AML-193 (cell line): ENCODE measurements around the gene MVB12B.
A peak's percentile ranks its signal among the peaks of the same experiment; 100 is the strongest.

Experiments
- DNase-seq, 2 experiments: peaks; one replicate each; lab custom pipeline; 2025; lab: John Stamatoyannopoulos, UW

MVB12B gene

DNA sequence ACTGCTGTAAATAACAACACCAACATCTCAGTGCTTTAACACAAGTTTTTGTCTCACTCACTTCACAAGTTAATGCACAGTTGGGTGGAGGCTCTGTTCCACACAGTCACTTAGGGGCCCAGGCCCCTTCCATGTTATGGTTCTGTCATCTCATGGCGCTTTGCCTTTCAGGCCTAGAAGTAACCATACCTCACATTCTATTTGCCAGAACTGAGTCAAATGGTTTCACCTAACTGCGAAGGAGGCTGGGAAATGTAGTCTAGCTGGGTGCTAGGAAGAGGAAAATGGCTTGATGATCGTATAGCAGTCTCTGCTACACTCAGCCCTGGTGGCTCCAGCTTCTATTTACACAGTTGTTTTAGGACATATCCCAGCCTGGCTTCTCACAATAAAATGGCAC, 23.1 kb upstream of the MVB12B start:
- no peak for DNase-seq

GRCh38 chr9:126304207-126304970, 22.2 kb upstream of the MVB12B start:
- DNase-seq, result no peak

GRCh38 chr9:126304971-126305320, 21.7 kb upstream of the MVB12B start:
- DNase-seq, result no peak

- DNase-seq, result no peak
These were observed 20.5 kb upstream of the MVB12B start for GRCh38 chr9:126306071-126306647.

- DNase-seq, result no peak
These were observed 19.1 kb upstream of the MVB12B start for GRCh38 chr9:126307322-126308061.

DNA sequence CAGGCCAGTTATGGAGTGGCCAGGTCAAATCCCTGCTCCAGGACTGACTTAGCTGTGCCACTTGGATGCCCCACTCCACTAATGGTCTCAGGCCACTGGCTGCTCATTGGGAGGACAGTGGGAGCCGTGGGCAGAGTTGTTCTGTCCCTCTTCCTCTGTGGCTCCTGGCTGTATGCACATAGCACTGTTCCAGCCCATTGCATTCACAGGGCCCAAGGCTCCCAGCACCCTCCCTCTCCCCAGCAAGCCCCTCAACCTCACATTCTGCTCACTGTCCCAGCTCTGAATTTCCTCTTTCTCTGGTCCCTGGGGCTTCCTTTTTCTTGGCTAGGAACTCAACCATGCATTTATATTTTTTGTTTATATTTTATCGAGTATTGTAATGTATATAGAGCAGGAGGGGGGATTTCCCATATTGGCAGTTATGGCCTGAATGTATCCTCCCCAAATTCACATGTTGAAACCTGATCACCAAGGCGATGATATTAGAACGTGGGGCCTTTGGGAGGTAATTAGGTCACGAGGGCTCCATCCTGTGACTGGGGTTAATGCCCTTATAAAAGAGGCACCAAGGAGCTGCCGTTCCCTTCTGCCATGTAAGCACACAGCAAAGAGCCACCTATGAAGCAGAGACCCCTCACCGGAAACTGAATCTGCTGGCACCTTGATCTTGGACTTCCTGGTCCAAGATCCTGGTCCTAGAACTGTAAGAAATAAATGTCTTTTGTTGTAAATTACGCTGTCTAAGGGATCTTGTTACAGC, 17.0 kb upstream of the MVB12B start:
- no peak for DNase-seq

DNA sequence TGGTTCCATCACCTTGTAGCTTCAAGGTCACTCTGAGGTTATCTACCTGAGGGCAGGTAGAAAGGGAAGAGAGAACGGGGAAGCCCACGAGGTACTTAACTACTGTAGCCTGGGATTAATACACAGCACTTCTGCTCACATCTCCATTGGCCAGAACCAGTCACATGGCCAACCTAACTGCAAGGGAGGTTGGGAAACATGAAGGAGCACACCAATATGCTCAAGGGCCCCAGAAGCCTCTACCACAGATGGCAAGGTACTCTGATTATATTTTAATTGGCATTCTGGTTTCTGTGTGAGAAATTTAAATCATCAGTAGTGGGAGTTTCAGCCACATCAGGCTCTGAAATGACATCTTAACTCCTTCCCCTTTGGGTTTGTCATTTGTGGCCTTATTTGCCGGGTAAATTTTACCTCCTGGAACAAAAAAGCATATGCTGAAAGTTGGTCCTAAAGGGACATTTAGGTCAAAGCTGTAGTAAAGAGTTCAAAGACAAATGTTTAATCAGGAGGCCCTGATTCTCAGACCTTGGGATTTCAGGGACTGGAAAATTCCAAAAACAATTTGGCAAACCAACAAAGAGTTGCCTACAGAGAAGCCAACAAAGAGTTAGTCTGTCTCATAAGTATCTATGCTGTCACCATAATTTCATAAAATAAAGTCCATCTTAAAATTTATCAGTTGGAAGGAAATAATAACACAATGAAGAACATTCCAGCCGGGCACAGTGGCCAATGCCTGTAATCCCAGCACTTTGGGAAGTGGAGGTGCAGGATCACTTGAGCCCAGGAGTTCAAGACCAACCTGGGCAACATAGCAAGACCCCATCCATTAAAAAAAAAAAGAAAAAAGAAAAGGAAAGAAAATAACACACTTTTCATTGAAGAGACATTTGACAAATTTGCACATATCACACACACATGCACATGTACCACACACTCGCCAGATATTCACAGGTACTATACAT, 13.8 kb upstream of the MVB12B start:
- no peak for DNase-seq

DNA sequence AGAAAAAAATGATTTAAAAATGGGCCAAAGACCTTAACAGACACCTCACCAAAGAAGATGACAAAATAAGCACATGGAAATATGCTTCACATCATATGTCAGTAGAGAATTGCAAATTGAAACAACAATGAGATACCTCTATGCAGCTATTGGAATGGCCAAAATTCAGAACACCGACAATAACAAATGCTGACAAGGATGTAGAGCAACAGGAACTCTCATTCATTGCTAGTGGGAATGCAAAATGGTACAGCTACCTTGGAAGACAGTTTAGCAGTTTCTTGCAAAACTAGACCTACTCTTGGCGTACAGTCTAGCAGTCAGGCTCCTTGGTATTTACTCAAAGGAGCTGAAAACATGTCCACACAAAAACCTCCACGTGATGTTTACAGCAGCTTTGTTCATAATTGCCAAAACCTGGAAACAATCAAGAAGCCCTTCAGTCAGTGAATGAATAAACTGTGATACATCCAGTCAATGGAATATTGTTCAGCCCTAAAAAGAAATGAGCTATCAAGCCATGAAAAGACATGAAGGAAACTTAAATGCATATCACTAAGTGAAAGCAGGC, 10.5 kb upstream of the MVB12B start:
- DNase-seq, result no peak

DNA sequence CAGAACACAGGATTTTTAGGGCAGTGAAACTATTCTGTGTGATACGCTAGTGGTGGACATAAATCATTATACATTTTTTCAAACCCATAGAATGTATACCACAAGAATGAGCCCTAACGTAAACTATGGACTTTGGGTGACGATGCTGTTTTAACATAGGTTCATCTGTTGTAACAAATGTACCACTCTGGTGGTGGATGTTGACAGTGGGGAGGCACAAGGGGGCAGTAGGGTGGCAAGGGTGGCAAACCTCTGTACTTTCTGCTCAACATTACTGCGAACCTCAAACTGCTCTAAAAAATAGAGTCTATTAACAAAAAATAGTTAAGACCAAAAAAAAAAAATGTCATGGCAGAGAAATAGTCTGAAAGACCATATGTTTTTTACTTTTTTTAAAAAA, 9.1 kb upstream of the MVB12B start:
- peak; percentile 10 to 25 for DNase-seq

- no peak for DNase-seq
These were observed 7.8 kb upstream of the MVB12B start for GRCh38 chr9:126318858-126319257.

GRCh38 chr9:126319671-126320070, 7.0 kb upstream of the MVB12B start:
- no peak for DNase-seq

DNA sequence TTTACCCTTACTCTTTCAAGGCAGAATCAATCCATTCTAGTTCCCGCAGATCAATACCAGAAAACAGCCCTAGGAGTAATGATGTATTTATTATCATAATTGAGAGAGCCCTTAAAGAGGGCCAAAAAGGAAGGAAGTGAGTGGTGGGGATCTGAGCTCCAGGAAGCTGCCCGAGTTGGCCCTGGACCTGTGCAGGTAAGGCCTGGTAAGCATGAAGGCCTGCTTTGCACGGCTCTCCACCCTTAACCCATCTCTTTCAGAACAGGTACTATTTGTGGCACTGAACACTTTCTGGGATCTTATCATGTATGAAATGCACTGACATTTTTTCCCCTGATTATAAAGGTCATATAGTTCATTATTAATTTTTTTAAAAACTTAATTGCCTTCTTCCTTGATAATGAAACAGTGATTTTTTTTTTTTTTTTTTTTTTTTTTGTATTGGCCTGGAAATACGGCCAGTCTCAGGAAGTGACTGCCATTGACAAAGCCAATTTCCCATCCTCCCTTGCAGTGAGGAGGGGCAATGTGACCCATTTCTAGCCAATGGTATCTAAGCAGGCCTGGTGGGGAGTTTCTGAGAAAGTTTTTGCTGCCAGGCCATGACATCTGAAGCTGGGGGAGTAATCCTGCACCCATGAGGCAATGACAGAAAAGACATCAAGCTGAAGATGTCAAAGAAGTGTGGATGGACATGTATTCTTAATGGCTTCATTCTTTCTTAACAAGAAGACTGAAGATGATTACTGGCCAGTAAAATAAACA, 6.3 kb upstream of the MVB12B start:
- DNase-seq, result no peak

DNA sequence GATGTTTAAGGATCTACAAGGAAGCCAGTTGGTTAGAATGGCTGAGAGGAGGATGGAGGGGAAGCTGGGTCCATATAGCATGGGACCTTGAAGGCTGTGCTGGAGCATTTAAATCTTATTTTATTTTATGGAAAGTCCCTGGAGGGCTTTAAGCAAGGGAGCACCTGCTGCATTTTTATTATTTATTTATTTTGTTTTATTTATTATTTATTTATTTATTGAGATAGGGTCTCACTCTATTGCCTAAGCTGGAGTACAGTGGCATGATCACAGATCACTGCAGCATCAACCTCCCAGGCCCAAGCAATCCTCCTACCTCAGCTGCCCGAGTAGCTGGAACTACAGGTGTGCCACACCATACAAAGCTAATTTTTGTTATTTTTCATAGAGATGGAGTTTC, 4.9 kb upstream of the MVB12B start:
- DNase-seq, result no peak

DNA sequence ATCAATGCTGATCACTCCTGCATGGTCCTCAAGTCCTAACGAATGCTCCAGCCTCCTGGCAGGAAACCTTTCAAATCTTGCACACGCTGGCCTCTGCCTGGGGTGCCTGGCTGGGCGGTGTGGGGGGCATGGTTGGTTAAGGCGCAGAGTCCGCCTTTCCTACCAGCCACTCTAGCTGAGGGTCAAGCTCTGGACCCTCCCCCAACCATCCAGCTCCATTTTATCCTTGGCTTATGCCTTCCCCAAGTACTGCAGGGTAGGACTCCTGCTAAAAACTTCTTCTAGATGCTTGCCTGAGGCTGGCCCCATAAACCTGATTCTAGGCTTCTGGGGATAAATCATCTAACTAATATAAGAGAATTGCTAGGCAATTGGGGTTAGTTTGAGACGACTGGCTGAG, 808 bp upstream of the MVB12B start:
- DNase-seq, result no peak

DNA sequence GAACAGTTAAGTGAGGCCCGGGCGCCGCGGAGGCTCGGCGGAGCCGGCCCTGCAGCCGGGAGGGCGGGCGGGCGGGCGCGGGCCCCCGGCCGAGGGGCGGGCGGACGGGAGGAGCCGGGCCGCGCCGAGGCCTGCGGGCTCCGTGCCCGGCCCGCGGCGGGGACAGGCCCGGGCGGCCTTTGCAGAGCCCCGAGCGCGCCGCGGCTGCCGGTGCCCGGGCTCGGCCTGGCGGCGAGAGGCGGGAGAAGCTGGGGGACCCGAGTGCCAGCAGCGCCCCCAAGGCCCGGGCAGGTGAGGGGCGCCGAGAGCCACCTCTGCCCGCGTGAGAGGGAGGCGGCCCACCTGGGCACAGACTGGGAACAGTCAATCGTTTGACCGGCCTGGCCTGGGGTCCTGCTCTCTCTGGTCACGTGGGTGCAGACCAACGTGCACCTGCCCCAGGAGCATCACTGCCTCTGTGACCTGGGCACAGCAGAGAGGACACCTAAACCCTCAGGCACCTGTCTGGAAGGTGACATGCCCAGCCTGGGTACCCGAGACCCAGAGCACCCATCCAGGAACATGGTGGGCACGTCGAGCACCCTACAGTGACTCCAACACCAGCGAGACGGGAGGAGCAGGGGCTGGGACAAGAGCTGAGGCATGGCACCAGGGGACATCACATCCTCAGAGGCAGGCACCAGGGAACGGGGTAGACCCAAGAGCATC, 531 bp downstream of the MVB12B start:
- DNase-seq, result no peak

DNA sequence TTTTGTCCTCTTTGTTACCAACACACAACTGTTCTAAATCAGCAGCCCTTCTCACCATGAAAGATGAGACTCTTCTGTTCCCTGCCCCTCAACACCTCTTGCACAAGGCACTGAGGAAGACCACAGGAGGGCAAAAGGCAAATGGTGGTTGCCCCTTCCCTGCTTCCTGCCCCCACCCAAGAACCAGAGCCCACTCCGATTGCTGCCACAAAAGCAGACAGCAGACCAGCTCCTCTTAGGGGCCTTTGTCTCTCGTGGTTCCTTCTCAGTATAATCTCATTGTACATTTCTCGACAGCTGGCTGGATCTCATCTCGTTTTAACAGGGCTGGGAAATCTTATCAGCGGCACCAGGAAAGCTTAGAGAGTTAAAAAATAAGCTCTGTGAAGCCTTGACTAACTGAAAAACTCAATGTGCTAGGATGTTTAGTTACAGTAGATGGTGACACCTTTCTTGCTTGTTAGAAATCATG, 1.1 kb downstream of the MVB12B start:
- DNase-seq, result no peak

GRCh38 chr9:126328407-126328806, 1.8 kb downstream of the MVB12B start:
- no peak for DNase-seq

- no peak for DNase-seq
These were observed 3.0 kb downstream of the MVB12B start for GRCh38 chr9:126329476-126330275.

GRCh38 chr9:126330536-126330935, 3.9 kb downstream of the MVB12B start:
- no peak for DNase-seq
